ENCODE measurements around the gene ROBO1. TPM values are rescaled to one million over a fixed set of nuclear protein-coding genes. Genes with fewer than 3 reads are reported as not detected.

ROBO1 gene
- total RNA-seq, 1 donor from 2014 or later = 7.1 TPM

DNA sequence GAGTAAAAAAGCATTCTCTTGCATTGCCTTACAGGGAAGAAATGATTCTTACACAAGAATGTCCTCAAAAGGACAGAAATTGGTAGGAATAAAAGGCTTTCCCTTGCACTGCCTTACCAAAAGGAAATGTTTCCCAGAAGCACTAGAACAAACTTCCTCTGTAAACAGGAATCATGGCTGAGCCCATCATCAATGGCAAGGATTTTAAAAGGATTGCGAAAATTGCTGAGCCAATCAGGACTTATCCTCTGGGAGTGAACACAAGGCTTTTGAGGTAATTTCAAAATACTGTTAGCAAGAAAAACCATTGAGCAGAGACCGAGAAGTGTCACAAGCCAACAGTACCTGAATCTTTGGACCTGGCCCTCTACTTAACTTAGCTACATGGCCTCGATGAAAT is 897.3 kb downstream of the ROBO1 start:
- no peaks in the 10 kb centered on the region for H3K9me3 ChIP-seq (replicated peaks)
- intact Hi-C loops (cut with micrococcal nuclease) = no loop called here
- DNase-seq = no peak
- H3K4me3 ChIP-seq = no peak overlapping the region
- peaks cover 20% of the 10 kb centered on the region for H3K4me1 ChIP-seq
- TF ChIP-seq, protein P1, sequence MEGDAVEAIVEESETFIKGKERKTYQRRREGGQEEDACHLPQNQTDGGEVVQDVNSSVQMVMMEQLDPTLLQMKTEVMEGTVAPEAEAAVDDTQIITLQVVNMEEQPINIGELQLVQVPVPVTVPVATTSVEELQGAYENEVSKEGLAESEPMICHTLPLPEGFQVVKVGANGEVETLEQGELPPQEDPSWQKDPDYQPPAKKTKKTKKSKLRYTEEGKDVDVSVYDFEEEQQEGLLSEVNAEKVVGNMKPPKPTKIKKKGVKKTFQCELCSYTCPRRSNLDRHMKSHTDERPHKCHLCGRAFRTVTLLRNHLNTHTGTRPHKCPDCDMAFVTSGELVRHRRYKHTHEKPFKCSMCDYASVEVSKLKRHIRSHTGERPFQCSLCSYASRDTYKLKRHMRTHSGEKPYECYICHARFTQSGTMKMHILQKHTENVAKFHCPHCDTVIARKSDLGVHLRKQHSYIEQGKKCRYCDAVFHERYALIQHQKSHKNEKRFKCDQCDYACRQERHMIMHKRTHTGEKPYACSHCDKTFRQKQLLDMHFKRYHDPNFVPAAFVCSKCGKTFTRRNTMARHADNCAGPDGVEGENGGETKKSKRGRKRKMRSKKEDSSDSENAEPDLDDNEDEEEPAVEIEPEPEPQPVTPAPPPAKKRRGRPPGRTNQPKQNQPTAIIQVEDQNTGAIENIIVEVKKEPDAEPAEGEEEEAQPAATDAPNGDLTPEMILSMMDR (IDR thresholded peaks at IDR 0.05; ENCODE audit: borderline replicate concordance) = no peak
- H3K27ac ChIP-seq (replicated peaks) = no peak overlapping the region
- no peaks in the 10 kb centered on the region for H3K36me3 ChIP-seq
- no peaks in the 10 kb centered on the region for H3K27me3 ChIP-seq (ENCODE audit: low read depth)

DNA sequence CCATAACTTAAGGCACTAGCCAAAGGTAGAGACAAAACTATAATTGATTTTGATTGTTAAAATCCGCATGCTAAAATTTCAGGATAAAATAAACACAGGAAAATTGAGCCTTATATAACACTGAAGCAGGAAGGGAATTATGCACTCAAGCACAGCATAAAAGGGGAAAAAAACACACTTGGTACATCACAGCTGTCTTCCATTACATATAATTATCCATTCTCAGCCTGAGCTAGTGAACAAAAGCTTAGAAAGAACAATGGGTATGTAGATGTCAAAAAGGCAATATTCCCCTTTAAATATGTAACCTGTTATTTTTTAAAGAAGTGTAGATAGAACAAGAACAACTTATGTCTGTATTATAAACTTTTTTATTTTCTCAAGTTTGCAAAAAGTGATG is 899.2 kb downstream of the ROBO1 start:
- no peak for DNase-seq
- Histone ChIP-seq H3K4me3 (no peak overlapping the region), H3K27me3 (ENCODE audit: low read depth) (no peaks in the 10 kb centered on the region), H3K36me3 (no peaks in the 10 kb centered on the region), H3K4me1 (peaks cover 20% of the 10 kb centered on the region), H3K27ac (replicated peaks) (no peak overlapping the region), H3K9me3 (replicated peaks) (no peaks in the 10 kb centered on the region)
- TF ChIP-seq, protein P1 (IDR thresholded peaks at IDR 0.05; ENCODE audit: borderline replicate concordance) = no peak
- intact Hi-C loops (cut with micrococcal nuclease) = no loop called here

DNA sequence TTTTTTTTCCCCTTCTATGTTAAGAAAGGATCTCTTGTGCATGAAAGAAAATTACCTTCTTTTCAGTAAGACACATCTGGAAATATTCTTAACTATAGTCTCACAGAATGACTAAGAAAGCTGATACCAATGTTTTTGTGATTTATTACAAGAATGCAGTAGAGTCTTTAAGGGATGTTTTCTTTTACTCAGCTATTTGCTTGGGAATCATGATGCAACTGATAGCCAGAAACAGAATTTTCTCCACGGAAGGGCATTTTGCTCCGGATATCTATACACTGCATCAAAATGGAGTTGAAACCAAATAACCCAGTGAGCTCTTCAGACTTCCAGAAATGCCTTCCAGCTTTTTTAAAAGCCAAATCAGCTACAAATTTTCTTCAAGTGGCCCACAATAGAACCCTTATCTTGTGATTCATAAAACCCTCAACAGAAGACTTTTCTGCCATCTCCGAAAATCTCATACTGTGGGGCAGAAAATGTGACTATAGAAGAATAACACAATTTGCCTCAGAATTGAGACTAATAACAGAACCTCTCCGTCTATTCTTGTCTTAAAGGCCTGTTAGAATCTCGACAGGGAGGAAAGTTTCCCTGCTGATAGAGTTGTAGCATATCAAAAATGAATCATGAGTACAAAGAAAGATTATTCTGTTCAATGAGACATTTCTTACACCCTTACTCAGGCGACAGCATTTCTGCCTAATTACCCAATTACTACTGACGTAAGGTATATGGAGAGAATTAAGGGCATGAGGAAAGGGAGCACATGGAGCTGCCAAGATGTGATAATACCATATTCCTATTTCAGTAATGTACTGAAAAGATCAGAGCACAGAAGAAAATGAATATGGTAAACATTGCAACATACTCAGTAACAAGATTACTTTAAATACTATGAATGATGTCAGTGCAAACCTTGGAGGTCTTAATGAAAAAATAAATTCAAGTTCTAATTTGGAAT is 900.1 kb downstream of the ROBO1 start:
- no peak for DNase-seq
- Histone ChIP-seq H3K4me1 (peaks cover 14% of the 10 kb centered on the region), H3K4me3 (no peak overlapping the region), H3K27ac (replicated peaks) (no peak overlapping the region), H3K27me3 (ENCODE audit: low read depth) (no peaks in the 10 kb centered on the region), H3K36me3 (no peaks in the 10 kb centered on the region), H3K9me3 (replicated peaks) (no peaks in the 10 kb centered on the region)
- intact Hi-C loops (cut with micrococcal nuclease) = no loop called here
- TF ChIP-seq, protein P1 (IDR thresholded peaks at IDR 0.05; ENCODE audit: borderline replicate concordance) = no peak

DNA sequence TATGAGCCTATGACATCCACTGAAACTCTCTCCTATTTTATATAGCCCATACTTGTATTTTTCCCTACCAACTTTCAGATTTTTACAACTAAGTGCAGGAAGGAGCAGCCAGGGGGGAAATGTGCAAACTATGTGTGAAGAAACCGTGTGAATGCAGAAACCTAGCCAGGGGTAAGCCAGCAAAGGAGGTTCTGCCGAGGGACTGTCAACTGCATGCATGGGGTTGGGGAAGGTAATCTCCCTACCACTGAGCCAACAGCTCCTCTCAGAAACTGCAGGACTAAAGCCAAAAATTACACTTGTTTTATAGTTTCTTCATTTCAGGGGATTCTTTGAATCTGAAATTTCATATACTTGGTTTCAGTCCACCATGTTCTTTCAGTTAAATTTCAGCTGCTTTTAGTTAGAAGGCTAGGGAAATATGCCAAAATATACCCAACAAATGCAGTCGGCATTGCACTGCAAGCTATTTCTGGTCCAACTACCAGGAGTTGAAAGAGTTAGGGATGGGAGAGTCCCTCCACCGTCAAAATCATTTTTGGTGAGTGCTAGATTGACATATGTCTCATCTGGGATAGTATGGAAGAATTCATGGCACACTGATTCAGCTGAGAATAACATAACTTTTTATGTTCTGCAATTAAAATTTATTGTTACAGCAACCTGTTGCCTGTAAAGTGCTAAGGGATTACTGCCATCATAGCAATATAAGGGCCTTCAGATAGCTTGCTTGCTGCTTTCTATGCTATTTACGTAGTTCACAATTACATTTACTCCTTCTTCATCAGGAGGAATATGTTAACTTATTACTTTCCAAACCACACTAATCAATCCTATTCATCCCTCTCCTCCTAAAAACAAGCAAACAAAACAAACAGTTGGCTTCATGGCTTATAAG is 904.2 kb downstream of the ROBO1 start:
- Histone ChIP-seq H3K4me3 (no peak overlapping the region), H3K27ac (replicated peaks) (no peak overlapping the region), H3K36me3 (no peaks in the 10 kb centered on the region), H3K9me3 (replicated peaks) (no peaks in the 10 kb centered on the region), H3K27me3 (ENCODE audit: low read depth) (no peaks in the 10 kb centered on the region), H3K4me1 (peaks cover 4% of the 10 kb centered on the region)
- TF ChIP-seq, protein P1 (IDR thresholded peaks at IDR 0.05; ENCODE audit: borderline replicate concordance) = no peak
- DNase-seq = no peak
- intact Hi-C loops (cut with micrococcal nuclease) = no loop called here

DNA sequence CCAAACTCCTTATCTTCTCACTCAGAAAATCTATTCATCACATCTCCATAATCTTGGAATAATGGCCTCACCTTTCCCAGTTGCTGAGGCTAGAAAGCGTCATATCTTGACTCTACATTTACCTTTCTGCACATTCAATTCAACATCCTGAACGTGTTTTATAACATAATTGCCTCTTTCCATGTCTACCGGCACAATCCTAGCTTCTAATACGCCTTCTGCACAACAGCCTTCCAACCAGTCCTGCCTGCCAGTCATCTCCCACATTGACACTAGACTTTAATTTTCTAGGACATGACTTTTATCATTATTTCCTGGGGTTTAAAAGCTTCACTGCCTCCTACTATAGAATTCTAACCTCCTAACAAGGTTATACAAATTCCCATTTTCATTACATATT is 906.6 kb downstream of the ROBO1 start:
- TF ChIP-seq, protein P1 (IDR thresholded peaks at IDR 0.05; ENCODE audit: borderline replicate concordance) = no peak
- no peaks in the 10 kb centered on the region for H3K4me1 ChIP-seq
- no peaks in the 10 kb centered on the region for H3K9me3 ChIP-seq (replicated peaks)
- intact Hi-C loops (cut with micrococcal nuclease) = no loop called here
- H3K4me3 ChIP-seq = no peak overlapping the region
- no peaks in the 10 kb centered on the region for H3K27me3 ChIP-seq (ENCODE audit: low read depth)
- no peak for DNase-seq
- H3K36me3 ChIP-seq = no peaks in the 10 kb centered on the region
- H3K27ac ChIP-seq (replicated peaks) = no peak overlapping the region

Data from left ventricle myocardium inferior (tissue), 1 donor.